ENCODE results near the gene C2CD2.

DNA sequence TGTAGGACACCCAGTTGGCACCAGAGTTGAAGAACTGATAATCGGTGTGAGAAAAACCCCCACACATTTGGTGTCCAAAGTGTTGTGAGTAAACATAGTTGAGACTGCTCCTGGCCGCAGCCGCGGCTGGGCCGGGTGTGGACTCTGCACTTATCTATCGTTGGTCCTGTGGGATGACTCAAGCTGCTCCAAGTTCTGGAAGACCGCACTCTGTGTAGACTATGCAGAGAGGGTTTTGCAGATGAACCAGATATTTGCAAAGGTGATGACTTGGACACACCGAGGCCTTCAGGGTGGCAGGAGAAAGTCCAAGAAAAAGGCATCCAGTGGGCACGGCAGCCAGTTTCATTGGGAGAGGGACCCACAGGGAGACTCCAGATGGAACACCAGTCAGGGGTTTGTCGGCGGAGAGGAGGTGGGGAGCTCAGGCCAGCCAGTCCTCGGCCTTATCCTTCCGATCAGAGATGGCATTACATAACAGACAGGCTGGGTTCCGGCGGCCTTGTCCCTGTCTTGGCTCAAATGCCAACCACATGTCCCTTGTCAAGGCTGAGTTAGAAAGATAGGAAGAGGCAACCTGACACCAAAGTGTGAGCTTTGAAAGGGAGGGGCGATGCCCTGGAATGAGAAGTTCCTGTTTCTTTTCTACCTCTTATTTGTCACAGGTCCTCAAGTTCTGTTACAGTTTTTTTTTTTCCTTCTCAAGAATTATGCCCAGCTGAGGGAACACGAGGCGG lies 21.1 kb downstream of the C2CD2 start:
- TF ChIP-seq, protein P1, sequence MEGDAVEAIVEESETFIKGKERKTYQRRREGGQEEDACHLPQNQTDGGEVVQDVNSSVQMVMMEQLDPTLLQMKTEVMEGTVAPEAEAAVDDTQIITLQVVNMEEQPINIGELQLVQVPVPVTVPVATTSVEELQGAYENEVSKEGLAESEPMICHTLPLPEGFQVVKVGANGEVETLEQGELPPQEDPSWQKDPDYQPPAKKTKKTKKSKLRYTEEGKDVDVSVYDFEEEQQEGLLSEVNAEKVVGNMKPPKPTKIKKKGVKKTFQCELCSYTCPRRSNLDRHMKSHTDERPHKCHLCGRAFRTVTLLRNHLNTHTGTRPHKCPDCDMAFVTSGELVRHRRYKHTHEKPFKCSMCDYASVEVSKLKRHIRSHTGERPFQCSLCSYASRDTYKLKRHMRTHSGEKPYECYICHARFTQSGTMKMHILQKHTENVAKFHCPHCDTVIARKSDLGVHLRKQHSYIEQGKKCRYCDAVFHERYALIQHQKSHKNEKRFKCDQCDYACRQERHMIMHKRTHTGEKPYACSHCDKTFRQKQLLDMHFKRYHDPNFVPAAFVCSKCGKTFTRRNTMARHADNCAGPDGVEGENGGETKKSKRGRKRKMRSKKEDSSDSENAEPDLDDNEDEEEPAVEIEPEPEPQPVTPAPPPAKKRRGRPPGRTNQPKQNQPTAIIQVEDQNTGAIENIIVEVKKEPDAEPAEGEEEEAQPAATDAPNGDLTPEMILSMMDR (IDR thresholded peaks at IDR 0.05): no peak
- TF ChIP-seq POLR2A (IDR thresholded peaks at IDR 0.05): peak in 1 of 2 donors; percentile 34

All from adrenal gland (tissue), 5 donors.